DOHH2 (cell line): ENCODE measurements around the gene CLN5.

ENCODE experiments used
- H3F3A ChIP-seq: fragments of 200-600 bp; sonication (generic), shearing (Covaris generic); 2 replicates; pipeline ENCODE4 v1.6.0; 2016; ENCODE audit warnings: antibody characterized with exemption, mild to moderate bottlenecking; ENCODE audit not compliant: control insufficient read depth, insufficient read depth
- H3K27ac ChIP-seq: fragments of 200-600 bp; sonication (generic); 2 replicates; pipeline ENCODE4 v1.5.1; 2014; ENCODE audit warnings: low read depth, mild to moderate bottlenecking, low read length, moderate library complexity
- H3K27me3 ChIP-seq: fragments of 200-600 bp; sonication (generic); 2 replicates; pipeline ENCODE4 v1.6.1; 2014; ENCODE audit warnings: mild to moderate bottlenecking, low read length, mixed read lengths; ENCODE audit not compliant: control insufficient read depth
- H3K36me3 ChIP-seq: fragments of 200-600 bp; sonication (generic); 2 replicates; pipeline ENCODE4 v1.6.1; 2014; ENCODE audit warnings: mild to moderate bottlenecking, low read length, moderate library complexity, mixed read lengths; ENCODE audit not compliant: control insufficient read depth
- H3K4me1 ChIP-seq: fragments of 200-600 bp; sonication (generic); 2 replicates; pipeline ENCODE4 v1.6.1; 2014; ENCODE audit warnings: mild to moderate bottlenecking, low read length, mixed read lengths; ENCODE audit not compliant: control insufficient read depth
- H3K4me2 ChIP-seq: fragments of 200-600 bp; sonication (generic); 2 replicates; pipeline ENCODE4 v1.6.0; 2014; ENCODE audit warnings: mild to moderate bottlenecking, low read length, moderate library complexity
- H3K4me3 ChIP-seq: fragments of 200-600 bp; sonication (generic); 2 replicates; pipeline ENCODE4 v1.5.1; 2014; ENCODE audit warnings: mild to moderate bottlenecking, low read length, mixed read lengths
- H3K79me2 ChIP-seq: fragments of 200-600 bp; sonication (generic); 2 replicates; pipeline ENCODE4 v1.6.1; 2014; ENCODE audit warnings: mild to moderate bottlenecking, low read length, mixed read lengths; ENCODE audit not compliant: control insufficient read depth
- H3K9me2 ChIP-seq: fragments of 200-600 bp; sonication (generic); replicated peaks from 2 replicates; pipeline ENCODE4 v1.6.1; 2014; ENCODE audit warnings: mild to moderate bottlenecking, low read length, mixed read lengths; ENCODE audit not compliant: control insufficient read depth
- H3K9me3 ChIP-seq: fragments of 200-600 bp; sonication (generic); 2 replicates; pipeline ENCODE4 v1.6.1; 2014; ENCODE audit warnings: antibody characterized with exemption, low read length, mixed read lengths; ENCODE audit not compliant: control insufficient read depth, insufficient read depth
- H4K20me1 ChIP-seq: fragments of 200-600 bp; sonication (generic); 2 replicates; pipeline ENCODE4 v1.6.0; 2014; ENCODE audit warnings: low read depth, mild to moderate bottlenecking, antibody characterized with exemption, low read length, moderate library complexity; ENCODE audit not compliant: control insufficient read depth, insufficient read depth
- EZH2phosphoT487 ChIP-seq: fragments of 200-600 bp; sonication (generic); IDR thresholded peaks from 2 replicates; pipeline ENCODE4 v1.6.1; 2017; ENCODE audit warnings: borderline replicate concordance, mild to moderate bottlenecking, antibody characterized with exemption, low read length, moderate library complexity, mixed read lengths
- TF ChIP-seq, protein P1 (sequence below): fragments of 200-600 bp; sonication (generic); IDR thresholded peaks from one replicate; pipeline ENCODE4 v1.5.1; 2014; ENCODE audit warnings: antibody characterized with exemption, mild to moderate bottlenecking, low read depth, low read length; ENCODE audit not compliant: poor library complexity, severe bottlenecking

CLN5 gene

GRCh38 chr13:76993473-76993872 lies 1.6 kb downstream of the CLN5 start:
- Histone ChIP-seq H3K79me2 (peaks cover 20% of the 10 kb centered on the region), H3K4me1 (peaks cover 23% of the 10 kb centered on the region), H3K4me2 (peak overlapping the region; percentile 91), H3K9me3 (no peaks in the 10 kb centered on the region), H3K27me3 (no peaks in the 10 kb centered on the region), H3K9me2 (no peaks in the 10 kb centered on the region), H3F3A (no peaks in the 10 kb centered on the region), H4K20me1 (no peaks in the 10 kb centered on the region), H3K27ac (no peak overlapping the region), H3K36me3 (peaks cover 19% of the 10 kb centered on the region), H3K4me3 (peak overlapping the region; percentile 84)
- TF ChIP-seq, protein P1, sequence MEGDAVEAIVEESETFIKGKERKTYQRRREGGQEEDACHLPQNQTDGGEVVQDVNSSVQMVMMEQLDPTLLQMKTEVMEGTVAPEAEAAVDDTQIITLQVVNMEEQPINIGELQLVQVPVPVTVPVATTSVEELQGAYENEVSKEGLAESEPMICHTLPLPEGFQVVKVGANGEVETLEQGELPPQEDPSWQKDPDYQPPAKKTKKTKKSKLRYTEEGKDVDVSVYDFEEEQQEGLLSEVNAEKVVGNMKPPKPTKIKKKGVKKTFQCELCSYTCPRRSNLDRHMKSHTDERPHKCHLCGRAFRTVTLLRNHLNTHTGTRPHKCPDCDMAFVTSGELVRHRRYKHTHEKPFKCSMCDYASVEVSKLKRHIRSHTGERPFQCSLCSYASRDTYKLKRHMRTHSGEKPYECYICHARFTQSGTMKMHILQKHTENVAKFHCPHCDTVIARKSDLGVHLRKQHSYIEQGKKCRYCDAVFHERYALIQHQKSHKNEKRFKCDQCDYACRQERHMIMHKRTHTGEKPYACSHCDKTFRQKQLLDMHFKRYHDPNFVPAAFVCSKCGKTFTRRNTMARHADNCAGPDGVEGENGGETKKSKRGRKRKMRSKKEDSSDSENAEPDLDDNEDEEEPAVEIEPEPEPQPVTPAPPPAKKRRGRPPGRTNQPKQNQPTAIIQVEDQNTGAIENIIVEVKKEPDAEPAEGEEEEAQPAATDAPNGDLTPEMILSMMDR: no peak
- no peak for TF ChIP-seq EZH2phosphoT487

GRCh38 chr13:76994281-76994680 lies 2.4 kb downstream of the CLN5 start:
- no peaks in the 10 kb centered on the region for H3K27me3 ChIP-seq
- no peaks in the 10 kb centered on the region for H4K20me1 ChIP-seq
- H3K79me2 ChIP-seq: peaks cover 20% of the 10 kb centered on the region
- H3K4me2 ChIP-seq: peak overlapping the region; percentile 17
- H3K9me3 ChIP-seq: no peaks in the 10 kb centered on the region
- peaks cover 23% of the 10 kb centered on the region for H3K4me1 ChIP-seq
- H3K27ac ChIP-seq: no peak overlapping the region
- no peaks in the 10 kb centered on the region for H3F3A ChIP-seq
- TF ChIP-seq EZH2phosphoT487: no peak
- TF ChIP-seq, protein P1: no peak
- no peak overlapping the region for H3K4me3 ChIP-seq
- H3K36me3 ChIP-seq: peaks cover 28% of the 10 kb centered on the region
- no peaks in the 10 kb centered on the region for H3K9me2 ChIP-seq

GRCh38 chr13:77000475-77000874 lies 8.6 kb downstream of the CLN5 start:
- H3K9me2 ChIP-seq: no peaks in the 10 kb centered on the region
- no peak overlapping the region for H3K27ac ChIP-seq
- peaks cover 10% of the 10 kb centered on the region for H3F3A ChIP-seq
- no peak overlapping the region for H3K4me2 ChIP-seq
- no peaks in the 10 kb centered on the region for H3K4me1 ChIP-seq
- TF ChIP-seq EZH2phosphoT487: no peak
- TF ChIP-seq, protein P1: no peak
- no peak overlapping the region for H3K4me3 ChIP-seq
- H3K79me2 ChIP-seq: no peaks in the 10 kb centered on the region
- H3K9me3 ChIP-seq: no peaks in the 10 kb centered on the region
- no peaks in the 10 kb centered on the region for H4K20me1 ChIP-seq
- H3K36me3 ChIP-seq: peaks cover 72% of the 10 kb centered on the region
- H3K27me3 ChIP-seq: no peaks in the 10 kb centered on the region
